ENCODE data around the gene RCN1. TPM values are rescaled to one million over a fixed set of nuclear protein-coding genes. Genes with fewer than 3 reads are reported as not detected.
"Not testable (repeated sequence)": the region's sequence is repeated elsewhere in the genome, so short reads cannot be mapped to it uniquely, and the experiment has no call there.

Gene RCN1
- total RNA-seq (2014; rRNA removed; shearing (Covaris generic)), result 88.0 and 88.8 TPM in 2 replicates

DNA sequence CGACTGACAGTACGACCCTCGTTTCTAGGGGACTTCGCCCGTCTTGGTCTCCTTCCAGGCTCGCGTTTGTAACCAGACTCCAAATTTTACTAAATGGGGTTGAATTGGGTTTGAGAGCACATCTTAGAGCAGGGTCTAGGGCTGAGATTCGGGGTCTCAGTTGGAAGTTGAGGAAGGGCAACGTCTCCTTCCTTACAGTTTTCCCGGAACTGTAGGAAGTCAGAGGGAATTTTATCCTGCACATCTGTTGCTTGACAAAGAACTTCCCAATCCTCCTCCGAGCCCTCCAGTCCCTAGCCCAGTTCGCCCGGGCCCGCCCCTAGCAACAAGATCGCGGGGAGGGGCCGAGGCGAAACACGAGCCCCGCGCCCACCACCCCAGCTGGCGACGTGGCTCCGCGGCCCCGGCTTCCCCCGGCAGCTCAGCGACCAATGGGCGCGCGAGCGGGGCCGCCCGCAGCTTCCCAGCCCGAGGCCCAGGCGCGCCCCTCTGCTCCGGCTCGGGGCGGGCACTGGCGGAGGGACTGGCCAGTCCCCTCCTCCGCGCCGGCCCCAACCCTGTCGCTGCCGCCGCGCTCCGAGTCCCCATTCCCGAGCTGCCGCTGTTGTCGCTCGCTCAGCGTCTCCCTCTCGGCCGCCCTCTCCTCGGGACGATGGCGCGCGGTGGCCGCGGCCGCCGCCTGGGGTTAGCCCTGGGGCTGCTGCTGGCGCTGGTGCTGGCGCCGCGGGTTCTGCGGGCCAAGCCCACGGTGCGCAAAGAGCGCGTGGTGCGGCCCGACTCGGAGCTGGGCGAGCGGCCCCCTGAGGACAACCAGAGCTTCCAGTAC is at the start of gene RCN1:
Gene RCN1, plus strand, starts transcription at position 530 of the 826 bp plus-strand sequence. Its CDS starts 123 bp downstream, at position 653.
- peak; percentile 53 for DNase-seq (ENCODE audit: low spot score)

DNA sequence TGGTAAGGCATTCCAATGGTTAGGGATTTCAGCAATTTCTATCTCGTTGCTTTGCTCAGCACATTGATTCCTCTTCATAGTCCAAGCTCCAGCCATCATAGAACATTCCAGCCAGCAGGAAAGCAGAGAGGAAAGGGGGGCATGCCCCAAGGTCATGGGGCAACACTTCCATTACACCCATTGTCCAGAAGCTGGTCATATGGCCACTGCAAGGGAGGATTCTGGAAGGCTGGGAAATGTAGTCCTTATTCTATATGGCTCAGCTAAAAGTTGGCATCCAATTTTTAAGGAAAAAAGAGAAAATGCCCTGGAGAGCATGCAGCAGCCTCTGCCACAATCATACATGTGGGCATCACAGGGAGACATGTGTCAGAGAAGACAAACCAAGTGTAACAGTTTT is 47.1 kb upstream of the RCN1 start:
- no peak for DNase-seq (ENCODE audit: low spot score)

- no peak for DNase-seq (ENCODE audit: low spot score)
Observed at GRCh38 chr11:32044158-32044863, 46.6 kb upstream of the RCN1 start.

DNA sequence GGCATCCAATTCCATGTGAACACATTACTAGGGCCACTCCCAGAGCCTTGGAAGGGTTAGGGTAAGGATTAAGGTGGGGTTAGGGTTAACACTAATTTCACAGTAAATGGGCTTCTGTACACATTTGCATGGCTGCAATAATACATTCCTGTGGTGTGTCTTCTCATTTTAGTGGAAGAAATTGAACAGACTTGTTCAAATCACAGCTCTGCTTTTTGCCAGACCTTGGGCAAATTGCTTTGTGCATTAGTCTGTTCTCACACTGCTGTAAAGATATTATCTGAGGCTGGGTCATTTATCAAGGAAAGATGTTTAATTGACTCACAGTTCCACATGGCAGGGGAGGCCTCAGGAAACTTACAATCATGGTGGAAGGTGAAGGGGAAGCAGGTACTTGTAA is 45.4 kb upstream of the RCN1 start:
- DNase-seq (ENCODE audit: low spot score), result no peak

DNA sequence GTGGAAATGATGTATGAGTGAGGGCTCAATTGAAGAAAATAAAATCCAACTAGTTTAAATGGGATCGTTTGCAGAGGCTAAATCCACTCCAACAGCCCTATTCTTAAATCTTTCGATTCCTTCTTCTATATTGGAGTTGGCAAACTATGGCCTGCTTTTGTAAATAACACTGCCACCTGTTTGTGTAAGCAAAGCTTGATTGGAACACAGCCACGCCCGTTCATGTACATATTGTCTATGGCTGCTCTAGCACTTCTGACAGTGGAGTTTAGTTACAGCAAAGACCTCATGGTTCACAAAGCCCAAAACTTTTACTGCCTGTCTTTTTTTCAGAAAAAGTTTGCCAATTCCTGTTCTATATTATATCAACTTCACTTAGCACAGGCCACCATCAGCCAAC is 40.6 kb upstream of the RCN1 start:
- no peak for DNase-seq (ENCODE audit: low spot score)

GRCh38 chr11:32052215-32052614 is 38.7 kb upstream of the RCN1 start:
- peak; percentile 82 for DNase-seq (ENCODE audit: low spot score)

DNA sequence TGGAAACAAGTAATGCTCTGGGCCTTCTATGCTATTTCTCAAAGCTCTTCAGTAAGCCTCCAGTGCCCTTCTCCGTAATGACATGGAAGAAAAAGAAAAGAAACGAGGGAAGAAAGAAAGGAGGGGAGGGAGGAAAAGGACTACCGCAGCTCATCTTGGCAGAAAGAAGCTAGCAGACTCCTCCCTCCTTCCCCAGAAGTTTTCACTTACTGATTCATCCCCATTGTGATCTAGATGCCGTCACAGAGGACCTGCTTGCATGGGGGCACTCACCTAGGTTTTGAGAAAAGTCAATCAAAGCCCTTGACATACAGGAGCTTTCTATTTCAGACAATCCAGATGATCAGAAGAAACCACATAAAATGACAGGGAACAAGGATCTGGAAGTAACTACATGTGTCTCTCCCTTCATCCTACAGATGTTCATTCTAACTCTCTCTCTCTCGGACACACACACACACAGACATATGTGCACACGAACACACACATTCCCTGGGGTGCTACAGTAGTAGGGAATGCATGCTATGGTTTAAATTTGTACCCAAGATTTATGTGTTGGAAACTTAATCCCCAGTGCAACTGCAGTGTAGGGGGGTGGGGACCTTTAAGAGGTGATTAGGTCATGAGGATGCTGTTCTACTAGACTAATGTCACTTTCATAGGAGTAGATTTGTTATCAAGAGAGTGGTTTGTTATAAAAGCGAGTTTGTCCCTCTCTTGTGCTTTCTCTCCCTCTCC is 37.6 kb upstream of the RCN1 start:
- DNase-seq (ENCODE audit: low spot score), result no peak

GRCh38 chr11:32055861-32056260 is 35.0 kb upstream of the RCN1 start:
- no peak for DNase-seq (ENCODE audit: low spot score)

DNA sequence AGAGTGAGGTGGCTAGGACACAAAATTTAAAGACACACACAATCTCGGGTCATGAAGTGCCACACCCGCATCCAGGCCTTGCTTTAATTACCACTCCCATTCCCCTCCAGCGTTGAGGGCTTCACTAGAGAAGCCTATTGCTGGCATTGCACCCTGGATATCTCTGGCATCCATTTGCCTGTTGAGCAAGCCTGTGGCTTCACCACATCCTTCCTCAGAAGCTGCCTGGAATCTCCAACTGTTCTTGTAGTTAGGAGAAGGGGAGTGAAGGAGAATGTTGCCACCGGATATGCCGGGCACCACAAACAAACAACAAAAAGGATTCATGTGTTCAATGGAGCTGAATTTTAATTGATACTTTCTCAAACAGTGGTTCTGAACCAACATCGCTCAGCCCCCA is 34.4 kb upstream of the RCN1 start:
- no peak for DNase-seq (ENCODE audit: low spot score)

DNA sequence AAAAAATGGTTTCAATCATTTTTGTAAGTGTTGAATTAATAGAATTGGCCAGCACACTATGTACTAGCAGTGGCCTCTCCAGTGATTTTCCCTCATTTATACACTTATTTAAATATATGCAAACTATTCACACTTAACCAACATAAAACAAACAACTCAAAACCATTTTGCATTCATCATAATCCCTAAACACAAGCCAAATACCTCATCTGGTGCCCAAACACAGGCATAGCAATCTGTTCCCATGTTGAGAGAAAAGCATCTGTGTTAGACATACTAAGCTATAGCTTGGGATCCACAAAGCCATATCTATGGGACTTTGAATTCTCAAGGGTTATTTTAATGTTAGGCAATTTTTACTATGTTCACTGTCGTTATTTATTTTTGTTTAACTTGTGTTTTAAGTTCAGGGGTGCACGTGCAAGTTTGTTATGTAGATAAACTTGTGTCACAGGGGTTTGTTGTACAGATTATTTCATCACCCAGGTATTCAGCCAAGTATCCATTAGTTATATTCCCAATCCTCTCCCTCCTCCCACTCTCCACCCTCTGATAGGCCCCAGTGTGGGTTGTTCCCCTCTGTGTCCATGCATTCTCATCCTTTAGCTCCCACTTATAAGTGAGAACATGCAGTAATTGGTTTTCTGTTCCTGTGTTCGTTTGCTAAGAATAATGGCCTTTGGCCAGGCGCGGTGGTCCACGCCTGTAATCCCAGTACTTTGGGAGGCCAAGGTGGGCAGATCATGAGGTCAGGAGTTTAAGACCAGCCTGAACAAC is 31.0 kb upstream of the RCN1 start:
- DNase-seq (ENCODE audit: low spot score), result no peak

DNA sequence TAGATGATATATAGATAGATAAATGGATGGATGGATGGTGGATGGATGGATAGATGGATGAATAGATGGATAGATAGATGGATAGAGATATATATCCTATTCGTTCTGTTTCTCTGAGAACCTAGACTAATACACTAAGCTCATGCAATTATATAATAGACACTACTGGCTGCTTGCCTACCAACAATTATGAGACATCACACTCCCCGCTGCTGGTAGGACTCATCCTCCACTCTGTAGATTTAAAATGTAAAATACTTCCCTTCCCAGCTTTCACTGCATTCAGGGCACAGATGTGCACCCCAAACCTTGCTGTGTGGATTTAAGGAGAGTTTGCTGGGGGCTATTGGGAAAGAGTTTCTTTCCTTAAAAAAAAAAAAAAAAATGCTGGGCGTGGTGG is 28.3 kb upstream of the RCN1 start:
- DNase-seq (ENCODE audit: low spot score), result no peak

- DNase-seq (ENCODE audit: low spot score), result not testable (repeated sequence)
Observed at GRCh38 chr11:32063031-32063430, 27.8 kb upstream of the RCN1 start.

GRCh38 chr11:32065865-32066629 is 24.8 kb upstream of the RCN1 start:
- no peak for DNase-seq (ENCODE audit: low spot score)

DNA sequence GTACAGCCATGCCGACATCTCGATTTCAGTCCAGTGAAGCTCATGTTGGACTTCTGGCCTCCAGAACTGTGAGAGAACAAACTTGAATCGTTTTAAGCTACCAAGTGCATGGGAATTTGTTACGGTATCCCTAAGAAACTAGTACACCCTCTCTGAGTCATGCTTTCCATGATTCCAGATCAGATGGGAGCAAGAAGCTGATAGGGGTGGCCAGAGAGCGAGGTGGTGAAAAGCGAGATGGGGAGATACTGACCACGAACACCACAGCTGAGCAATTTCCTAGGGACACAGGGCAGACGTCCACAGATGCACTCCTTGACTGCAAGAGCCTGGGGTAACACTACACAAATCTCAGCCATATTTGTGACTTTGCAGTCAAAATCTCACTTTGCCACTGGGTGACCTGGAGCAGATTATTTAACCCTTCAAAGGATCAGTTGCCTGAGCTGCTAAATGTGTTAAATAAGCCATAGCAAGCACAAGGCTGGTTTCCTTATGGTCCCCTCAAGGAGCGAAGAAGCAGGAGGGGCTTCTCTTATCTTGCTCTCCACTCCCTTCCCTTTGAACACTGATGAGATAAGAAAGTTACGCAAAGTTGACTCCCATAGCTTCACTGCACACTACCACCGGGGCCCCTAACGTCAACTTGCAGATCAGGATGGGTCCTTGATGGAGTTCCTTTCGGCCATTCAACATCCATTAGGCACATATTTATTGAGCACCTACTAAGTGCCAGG is 22.6 kb upstream of the RCN1 start:
- no peak for DNase-seq (ENCODE audit: low spot score)

GRCh38 chr11:32069361-32070058 is 21.4 kb upstream of the RCN1 start:
- DNase-seq (ENCODE audit: low spot score), result no peak

GRCh38 chr11:32070692-32071091 is 20.2 kb upstream of the RCN1 start:
- DNase-seq (ENCODE audit: low spot score), result no peak

DNA sequence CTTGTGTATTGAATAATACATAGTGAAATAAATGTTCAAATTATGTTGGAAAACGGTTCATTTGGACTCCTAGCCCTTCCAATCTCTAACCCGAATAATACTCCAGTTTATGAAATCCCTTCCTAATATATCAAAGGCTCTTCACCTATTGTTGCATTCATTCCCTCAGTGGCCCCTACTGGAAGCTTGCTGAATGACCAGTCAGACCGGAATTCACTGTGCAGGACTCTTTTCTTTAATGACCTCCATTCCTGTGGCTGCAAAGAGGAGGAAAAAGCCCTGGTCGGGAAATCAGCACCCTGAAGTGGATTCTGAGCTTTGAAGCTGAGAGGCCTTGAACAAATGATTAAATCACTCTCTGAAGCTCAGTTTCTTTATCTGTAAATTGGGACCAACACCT is 19.1 kb upstream of the RCN1 start:
- DNase-seq (ENCODE audit: low spot score), result peak; percentile 76

- DNase-seq (ENCODE audit: low spot score), result no peak
Observed at GRCh38 chr11:32072872-32073643, 17.8 kb upstream of the RCN1 start.

DNA sequence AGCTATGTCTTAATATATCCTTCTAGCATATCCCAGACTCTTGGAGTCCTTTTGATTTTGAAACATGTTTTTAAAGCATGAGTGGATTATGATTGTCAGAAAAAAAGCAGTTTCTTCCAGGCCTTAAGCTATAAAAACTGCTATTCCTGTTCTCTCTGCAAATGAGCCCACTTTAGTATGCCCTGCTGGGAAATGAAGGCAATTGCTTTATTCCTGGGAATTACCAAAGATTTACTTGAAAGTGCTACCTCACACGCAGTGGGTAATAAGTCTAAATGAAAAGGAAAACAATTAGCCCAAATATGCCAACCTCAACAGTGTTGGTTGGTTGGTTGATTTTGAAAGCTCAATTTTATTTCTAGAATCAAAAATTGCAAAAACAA is 17.2 kb upstream of the RCN1 start:
- DNase-seq (ENCODE audit: low spot score), result no peak
